Gastroesophageal sphincter (tissue), 3 donors: ENCODE data around the gene TTN.

Source experiments
- EP300 ChIP-seq: sonication (generic); formaldehyde crosslinking; IDR thresholded peaks from one replicate; pipeline ENCODE4 v1.6.1; 2017; ENCODE audit warnings: antibody characterized with exemption, mild to moderate bottlenecking
- POLR2A ChIP-seq, 2 donors: fragments of 450-650 bp; IDR thresholded peaks; one replicate each; pipeline ENCODE4 v1.6.1; 2017; ENCODE audit warnings: antibody characterized with exemption in 2 of 2, mild to moderate bottlenecking in 2 of 2, moderate library complexity in 1 of 2
- POLR2AphosphoS5 ChIP-seq: sonication (generic); formaldehyde crosslinking; IDR thresholded peaks from one replicate; pipeline ENCODE4 v1.6.1; 2017; ENCODE audit warnings: antibody characterized with exemption
- TF ChIP-seq, protein P1 (sequence below), 4 experiments: fragments of 200-600 bp in 2 of 4; fragments of 450-650 bp in 2 of 4; sonication (generic) in 1 of 4; IDR thresholded peaks; one replicate each; pipeline ENCODE4 v1.5.1; 2017 to 2019; ENCODE audit warnings: antibody characterized with exemption in 4 of 4, mild to moderate bottlenecking in 2 of 4, moderate library complexity in 2 of 4

DNA sequence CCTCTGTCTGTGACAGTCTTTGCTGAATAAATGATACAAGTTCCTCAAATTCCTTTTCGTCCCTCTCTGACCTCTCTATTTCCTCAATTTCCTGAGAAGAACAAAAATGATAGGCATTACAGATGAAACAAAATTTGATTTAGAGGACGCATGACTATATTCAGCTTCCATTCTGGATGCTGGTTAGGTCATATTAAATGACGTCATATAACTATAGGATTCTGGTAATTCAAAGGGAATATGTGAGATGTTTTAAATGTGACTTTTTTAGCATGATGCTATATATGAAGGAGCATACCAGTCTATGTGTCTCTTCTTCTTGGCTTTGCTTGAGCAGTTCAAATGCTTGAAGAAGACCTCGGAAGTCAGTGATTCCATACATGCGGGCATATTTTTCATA, 102.3 kb downstream of the TTN start:
- TF ChIP-seq, protein P1, sequence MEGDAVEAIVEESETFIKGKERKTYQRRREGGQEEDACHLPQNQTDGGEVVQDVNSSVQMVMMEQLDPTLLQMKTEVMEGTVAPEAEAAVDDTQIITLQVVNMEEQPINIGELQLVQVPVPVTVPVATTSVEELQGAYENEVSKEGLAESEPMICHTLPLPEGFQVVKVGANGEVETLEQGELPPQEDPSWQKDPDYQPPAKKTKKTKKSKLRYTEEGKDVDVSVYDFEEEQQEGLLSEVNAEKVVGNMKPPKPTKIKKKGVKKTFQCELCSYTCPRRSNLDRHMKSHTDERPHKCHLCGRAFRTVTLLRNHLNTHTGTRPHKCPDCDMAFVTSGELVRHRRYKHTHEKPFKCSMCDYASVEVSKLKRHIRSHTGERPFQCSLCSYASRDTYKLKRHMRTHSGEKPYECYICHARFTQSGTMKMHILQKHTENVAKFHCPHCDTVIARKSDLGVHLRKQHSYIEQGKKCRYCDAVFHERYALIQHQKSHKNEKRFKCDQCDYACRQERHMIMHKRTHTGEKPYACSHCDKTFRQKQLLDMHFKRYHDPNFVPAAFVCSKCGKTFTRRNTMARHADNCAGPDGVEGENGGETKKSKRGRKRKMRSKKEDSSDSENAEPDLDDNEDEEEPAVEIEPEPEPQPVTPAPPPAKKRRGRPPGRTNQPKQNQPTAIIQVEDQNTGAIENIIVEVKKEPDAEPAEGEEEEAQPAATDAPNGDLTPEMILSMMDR (IDR thresholded peaks at IDR 0.05): no peak
- no peak for TF ChIP-seq POLR2A (IDR thresholded peaks at IDR 0.05)
- no peak for TF ChIP-seq POLR2AphosphoS5
- no peak for TF ChIP-seq EP300
